ENCODE data around the gene CCDC88B. TPM values are rescaled to one million over a fixed set of nuclear protein-coding genes. Genes with fewer than 3 reads are reported as not detected.

Gene CCDC88B
- total and polyA plus RNA-seq, 9 of the 15 experiments (the other 6 are each of a cell fraction or from before 2014, with no cell fraction given): 0.13 to 18.1 (median 7.9) TPM

DNA sequence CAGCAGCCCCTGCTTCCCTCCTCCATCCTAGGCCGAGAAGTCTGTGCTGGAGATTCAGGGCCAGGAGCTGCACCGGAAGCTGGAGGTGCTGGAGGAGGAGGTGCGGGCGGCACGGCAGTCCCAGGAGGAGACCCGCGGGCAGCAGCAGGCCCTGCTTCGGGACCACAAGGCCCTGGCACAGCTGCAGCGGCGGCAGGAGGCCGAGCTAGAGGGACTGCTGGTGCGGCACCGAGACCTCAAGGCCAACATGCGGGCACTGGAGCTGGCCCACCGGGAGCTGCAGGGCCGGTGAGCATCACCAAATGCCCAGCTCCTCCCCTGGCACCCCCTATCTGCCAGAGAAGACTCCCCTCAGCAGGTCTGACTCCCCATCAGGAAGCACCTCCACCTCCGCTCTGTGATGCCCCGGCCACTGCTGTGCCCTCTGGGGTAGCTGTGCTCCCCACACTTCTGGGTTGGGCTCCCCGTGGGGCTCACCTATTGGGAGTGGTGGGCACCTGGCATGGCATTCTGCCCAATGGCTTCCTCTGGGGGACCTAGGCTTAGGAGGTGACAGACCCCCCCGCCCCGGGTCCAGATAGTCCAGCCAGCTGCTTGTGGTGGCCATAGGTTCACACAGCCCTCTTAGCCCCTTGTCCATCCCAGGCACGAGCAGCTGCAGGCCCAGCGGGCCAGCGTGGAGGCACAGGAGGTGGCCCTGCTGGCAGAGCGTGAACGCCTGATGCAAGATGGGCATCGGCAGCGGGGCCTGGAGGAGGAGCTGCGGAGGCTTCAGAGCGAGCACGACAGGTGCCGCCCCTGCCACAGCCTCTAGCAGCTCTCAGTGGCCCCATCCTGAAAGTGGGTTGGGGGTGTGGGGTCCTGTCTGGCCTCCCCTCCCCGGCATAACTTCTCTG lies 12.3 kb downstream of the CCDC88B start:
- H3K27me3 ChIP-seq (ENCODE audit: control insufficient read depth in 2 of 2, insufficient read depth in 2 of 2, low read length in 2 of 2): no peaks in the 10 kb centered on the region
- peaks cover 18 to 79% of the 10 kb centered on the region in 2 experiments for H3K4me1 ChIP-seq (replicated peaks in 1 of 2; ENCODE audit: control insufficient read depth in 2 of 2, insufficient read depth in 2 of 2, low read length in 2 of 2)
- TF ChIP-seq, protein P1, sequence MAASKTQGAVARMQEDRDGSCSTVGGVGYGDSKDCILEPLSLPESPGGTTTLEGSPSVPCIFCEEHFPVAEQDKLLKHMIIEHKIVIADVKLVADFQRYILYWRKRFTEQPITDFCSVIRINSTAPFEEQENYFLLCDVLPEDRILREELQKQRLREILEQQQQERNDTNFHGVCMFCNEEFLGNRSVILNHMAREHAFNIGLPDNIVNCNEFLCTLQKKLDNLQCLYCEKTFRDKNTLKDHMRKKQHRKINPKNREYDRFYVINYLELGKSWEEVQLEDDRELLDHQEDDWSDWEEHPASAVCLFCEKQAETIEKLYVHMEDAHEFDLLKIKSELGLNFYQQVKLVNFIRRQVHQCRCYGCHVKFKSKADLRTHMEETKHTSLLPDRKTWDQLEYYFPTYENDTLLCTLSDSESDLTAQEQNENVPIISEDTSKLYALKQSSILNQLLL (CRISPR knock-in tag; IDR thresholded peaks at IDR 0.05; ENCODE audit: borderline replicate concordance): no peak
- TF ChIP-seq BRF1 (IDR thresholded peaks at IDR 0.05; ENCODE audit: borderline replicate concordance, extremely low read depth, insufficient read length) (no peak), FOSL1 (tag; conservative IDR thresholded peaks at IDR 0.05) (no peak), ZBTB17 (CRISPR knock-in tag; IDR thresholded peaks at IDR 0.05) (no peak)
- TF ChIP-seq, protein P2, sequence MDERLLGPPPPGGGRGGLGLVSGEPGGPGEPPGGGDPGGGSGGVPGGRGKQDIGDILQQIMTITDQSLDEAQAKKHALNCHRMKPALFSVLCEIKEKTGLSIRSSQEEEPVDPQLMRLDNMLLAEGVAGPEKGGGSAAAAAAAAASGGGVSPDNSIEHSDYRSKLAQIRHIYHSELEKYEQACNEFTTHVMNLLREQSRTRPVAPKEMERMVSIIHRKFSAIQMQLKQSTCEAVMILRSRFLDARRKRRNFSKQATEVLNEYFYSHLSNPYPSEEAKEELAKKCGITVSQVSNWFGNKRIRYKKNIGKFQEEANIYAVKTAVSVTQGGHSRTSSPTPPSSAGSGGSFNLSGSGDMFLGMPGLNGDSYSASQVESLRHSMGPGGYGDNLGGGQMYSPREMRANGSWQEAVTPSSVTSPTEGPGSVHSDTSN (CRISPR knock-in tag; IDR thresholded peaks at IDR 0.05; ENCODE audit: low read depth): no peak
- TF ChIP-seq, protein P2 (tag; conservative IDR thresholded peaks at IDR 0.05; ENCODE audit: low read depth): no peak
- peaks cover 7% of the 10 kb centered on the region; the same call in 1 of the 3 replicates for H3K79me2 ChIP-seq (ENCODE audit: control insufficient read depth, insufficient read depth, low read length)
- H3K4me2 ChIP-seq (ENCODE audit: insufficient read depth, low read length): no peak overlapping the region
- no peak overlapping the region for H3K27ac ChIP-seq (ENCODE audit: extremely low read depth, low read depth, low read length)
- peak overlapping the region in 1 of 2 experiments; percentile 23; a peak in 1 of 4 replicates for H3K9ac ChIP-seq (ENCODE audit: insufficient read depth in 1 of 2, low read depth in 2 of 2, low read length in 2 of 2)
- in situ Hi-C loops (cut with MboI): no loop called here
- 64% methylated on average over 24 of the region's 33 CpGs for WGBS (ENCODE audit: insufficient coverage, low coverage, missing lambda C conversion rate)
- H3K36me3 ChIP-seq (ENCODE audit: control insufficient read depth, insufficient read depth, low read length): no peaks in the 10 kb centered on the region
- H2AFZ ChIP-seq (ENCODE audit: low read depth, low read length): no peak overlapping the region
- no peaks in the 10 kb centered on the region for H3K9me3 ChIP-seq (replicated peaks; ENCODE audit: control insufficient read depth, insufficient read depth, low read depth, low read length)
- no peaks in the 10 kb centered on the region for H4K20me1 ChIP-seq (replicated peaks; ENCODE audit: control insufficient read depth, insufficient read depth, low read length)
- H3K9me1 ChIP-seq (ENCODE audit: control insufficient read depth, insufficient read depth, low read length): peaks cover 3% of the 10 kb centered on the region
- ChIA-PET CTCF (ENCODE audit: low intra/inter-chr PET ratio) (interaction anchor here (0.6 kb wide), 1 partner anchor 33 kb away, joined by 3 read pairs; no protein-coding TSS in a partner anchor), POLR2A (interaction anchor here (0.8 to 1.4 kb wide), 6 partner anchors 8 to 110 kb away, joined by 3 to 5 read pairs (median 3); no protein-coding TSS in a partner anchor)
- FAIRE-seq: no peak
- BruUV-seq (replicated peaks): no TSS peak
- intact Hi-C loops (cut with micrococcal nuclease): no loop called here
- ATAC-seq: no peak
- DNase-seq (ENCODE audit: extremely low read depth in 1 of 4, low spot score in 3 of 4): no peak
- no peak overlapping the region for H3K4me3 ChIP-seq
